Fibroblast of the aortic adventitia (primary cell): Measurements from ENCODE around the gene TMEM63C. TPM values are rescaled to one million over a fixed set of nuclear protein-coding genes. Genes with fewer than 3 reads are reported as not detected.

Experiments used
- DNase-seq: peaks from one replicate; pipeline ENCODE4 v3.0.0-alpha.2; 2010; ENCODE audit warnings: low read depth
- H3K4me3 ChIP-seq: 2 replicates; pipeline ENCODE4 v1.5.1; 2011; ENCODE audit warnings: low read depth, mild to moderate bottlenecking, control low read depth, low read length, moderate library complexity
- CTCF ChIP-seq: IDR thresholded peaks from 2 replicates; pipeline ENCODE4 v1.5.1; 2011; ENCODE audit warnings: mild to moderate bottlenecking, low read length, control low read depth, inconsistent platforms; ENCODE audit not compliant: insufficient read depth
- total RNA-seq: library from RNA; depleted of rRNA; stranded (reverse); fragments of >200 nt; gene quantifications from 2 replicates; pipeline ENCODE4 v1.2.3, GENCODE V29; 2012; ENCODE audit warnings: low replicate concordance

The TMEM63C gene
- total RNA-seq, 1 donor = not detected

GRCh38 chr14:77175843-77176242, 5.8 kb upstream of the TMEM63C start:
- no peak for DNase-seq
- no peak overlapping the region for H3K4me3 ChIP-seq
- TF ChIP-seq CTCF = no peak

DNA sequence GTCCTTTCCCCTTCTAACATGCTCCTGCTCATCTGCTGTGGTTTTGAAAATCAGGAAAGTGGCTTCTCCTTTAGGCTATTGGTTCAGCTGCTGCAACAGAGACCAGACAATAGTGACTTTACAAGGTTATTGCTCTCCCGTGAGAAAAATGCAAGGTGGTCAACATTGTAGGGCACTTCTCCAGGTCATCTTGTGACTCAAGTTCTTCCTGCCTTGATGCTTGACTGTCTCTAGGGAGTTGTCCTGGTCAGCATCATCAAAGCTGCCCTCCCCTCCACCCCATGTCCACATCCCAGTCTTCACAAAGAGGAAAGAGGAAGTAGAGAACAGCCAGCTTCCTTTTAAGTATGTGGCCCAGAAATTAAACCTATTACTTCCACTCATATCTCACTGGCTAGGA, 3.9 kb upstream of the TMEM63C start:
- H3K4me3 ChIP-seq = no peak overlapping the region
- DNase-seq = no peak
- no peak for TF ChIP-seq CTCF

- no peak overlapping the region for H3K4me3 ChIP-seq
- no peak for DNase-seq
- TF ChIP-seq CTCF = no peak
These were observed 2.9 kb upstream of the TMEM63C start for GRCh38 chr14:77178656-77179055.

GRCh38 chr14:77180726-77181602, 634 bp upstream of the TMEM63C start:
- no peak for TF ChIP-seq CTCF
- DNase-seq = no peak
- no peak overlapping the region for H3K4me3 ChIP-seq

GRCh38 chr14:77183896-77184295, 2.3 kb downstream of the TMEM63C start:
- no peak for DNase-seq
- TF ChIP-seq CTCF = no peak
- no peak overlapping the region for H3K4me3 ChIP-seq

GRCh38 chr14:77184396-77185092, 2.9 kb downstream of the TMEM63C start:
- no peak overlapping the region for H3K4me3 ChIP-seq
- DNase-seq = no peak
- TF ChIP-seq CTCF = no peak
